Caco-2 (cell line): ENCODE data around the gene ONECUT1. TPM values are rescaled to one million over a fixed set of nuclear protein-coding genes. Genes with fewer than 3 reads are reported as not detected.

Source experiments
- BruUV-seq: library from RNA; stranded (reverse); fragments of 400-500 nt; replicated peaks from 2 replicates; lab custom pipeline; 2021; lab: Mats Ljungman, UMichigan
- CTCF ChIA-PET: fragments of 300-600 bp; sonication (Branson Sonifier 250); formaldehyde crosslinking; loops from one replicate; lab custom pipeline; 2022; ENCODE audit warnings: antibody characterized with exemption; lab: Charles Lee
- POLR2A ChIA-PET: fragments of 300-600 bp; sonication (Branson Sonifier 250); formaldehyde crosslinking; loops from one replicate; lab custom pipeline; 2022; ENCODE audit warnings: antibody characterized with exemption; lab: Charles Lee
- DNase-seq, 2 experiments: peaks; one replicate each; pipeline versions ENCODE4 v3.0.0 to v3.0.0-alpha.2; 2020 to 2022
- H3K27me3 ChIP-seq: replicated peaks from 2 replicates; pipeline ENCODE4 v1.6.0; 2011; ENCODE audit warnings: low read length; ENCODE audit not compliant: control insufficient read depth, insufficient read depth
- H3K36me3 ChIP-seq: 2 replicates; pipeline ENCODE4 v1.5.1; 2011; ENCODE audit warnings: low read length; ENCODE audit not compliant: control insufficient read depth, insufficient read depth
- H3K4me1 ChIP-seq: fragments of 250-450 bp; sonication (Bioruptor Pico); 2 replicates; pipeline ENCODE4 v1.5.1; 2020; ENCODE audit warnings: mild to moderate bottlenecking
- H3K4me3 ChIP-seq: 2 replicates; pipeline ENCODE4 v1.5.1; 2011; ENCODE audit warnings: low read depth, mild to moderate bottlenecking, control low read depth, low read length
- H3K9me3 ChIP-seq: fragments of 250-450 bp; sonication (Bioruptor Pico); 2 replicates; pipeline ENCODE4 v1.5.1; 2020; ENCODE audit warnings: mild to moderate bottlenecking, moderate library complexity
- H3K27ac Mint-ChIP-seq: one replicate; pipeline ENCODE4 v1.8.0; 2022; ENCODE audit warnings: mixed read lengths; ENCODE audit not compliant: unreplicated experiment
- H3K27me3 Mint-ChIP-seq: one replicate; pipeline ENCODE4 v1.8.0; 2022; ENCODE audit warnings: mixed read lengths; ENCODE audit not compliant: insufficient read depth, unreplicated experiment
- H3K36me3 Mint-ChIP-seq: one replicate; pipeline ENCODE4 v1.8.0; 2022; ENCODE audit warnings: mild to moderate bottlenecking, mixed read lengths; ENCODE audit not compliant: insufficient read depth, unreplicated experiment
- H3K4me1 Mint-ChIP-seq: one replicate; pipeline ENCODE4 v1.8.0; 2022; ENCODE audit warnings: low read depth, mixed read lengths; ENCODE audit not compliant: unreplicated experiment
- H3K4me3 Mint-ChIP-seq: one replicate; pipeline ENCODE4 v1.8.0; 2022; ENCODE audit warnings: mild to moderate bottlenecking, moderate library complexity, mixed read lengths; ENCODE audit not compliant: unreplicated experiment
- H3K9me3 Mint-ChIP-seq: one replicate; pipeline ENCODE4 v1.8.0; 2022; ENCODE audit warnings: mixed read lengths; ENCODE audit not compliant: unreplicated experiment
- intact Hi-C: fragments of 100-400 bp; cut with micrococcal nuclease; formaldehyde crosslinking; loops from one replicate; pipeline ENCODE4 v1.10.0; 2022; ENCODE audit not compliant: unreplicated experiment
- total RNA-seq: library from RNA; stranded (reverse); gene quantifications from 2 replicates; pipeline ENCODE4 v1.2.3, GENCODE V29; 2022
- TF ChIP-seq, protein P1 (sequence below), 2 experiments: fragments of 200-600 bp in 1 of 2; IDR thresholded peaks; 1 replicate in 1 of 2; 2 replicates in 1 of 2; pipeline versions ENCODE4 v1.5.1 to v1.8.0; 2011 to 2022; ENCODE audit warnings: antibody characterized with exemption in 1 of 2, control low read depth in 1 of 2, inconsistent platforms in 1 of 2, low read depth in 1 of 2, low read length in 1 of 2, mild to moderate bottlenecking in 1 of 2, moderate library complexity in 1 of 2; ENCODE audit not compliant: insufficient read depth in 1 of 2, severe bottlenecking in 1 of 2, unreplicated experiment in 1 of 2

ONECUT1 gene
- total RNA-seq, 1 experiment from 2014 or later: 0.68 TPM

DNA sequence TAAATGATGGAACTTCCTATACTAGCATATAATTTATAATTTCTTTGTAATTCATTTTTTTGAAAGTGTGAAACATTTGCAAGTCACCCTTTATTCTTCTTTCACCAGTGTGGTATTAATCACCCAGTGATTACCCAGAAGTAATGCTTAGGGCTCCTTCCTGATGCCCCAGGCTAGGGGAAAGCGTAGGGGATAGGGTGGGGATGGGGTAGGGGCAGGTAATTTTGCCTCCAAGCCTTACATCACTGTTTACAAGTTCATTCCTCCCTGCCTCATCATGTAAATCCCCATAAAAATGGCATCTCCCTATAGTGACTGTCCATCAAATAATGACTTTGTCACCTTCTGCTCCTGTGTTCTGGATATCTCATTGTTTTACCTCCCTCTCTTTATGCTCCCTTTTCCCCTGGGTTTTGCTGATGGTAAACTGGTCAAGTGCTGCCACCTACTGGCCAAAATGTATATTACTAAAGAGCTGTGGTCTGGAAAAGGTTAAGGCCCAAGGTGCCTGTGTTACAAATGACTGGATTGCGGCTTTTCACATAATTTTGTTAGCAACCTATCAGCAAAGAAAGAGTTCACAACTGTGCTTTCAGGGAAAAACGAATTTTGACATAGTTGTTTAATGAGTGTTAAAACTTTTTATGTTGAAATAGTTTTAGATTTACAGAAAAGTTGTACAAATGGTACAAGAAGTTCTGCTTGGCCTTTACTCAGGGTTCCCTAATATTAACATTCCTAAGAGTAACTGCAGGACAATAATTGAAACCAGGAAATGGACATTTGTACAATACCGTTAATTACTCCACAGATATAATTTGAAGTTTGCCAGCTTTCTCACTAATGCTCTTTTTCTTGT lies 54.7 kb downstream of the ONECUT1 start:
- no peaks in the 10 kb centered on the region for H3K36me3 Mint-ChIP-seq
- Histone ChIP-seq H3K4me3 (no peak overlapping the region), H3K4me1 (no peaks in the 10 kb centered on the region), H3K36me3 (no peaks in the 10 kb centered on the region), H3K27me3 (no peaks in the 10 kb centered on the region), H3K9me3 (no peaks in the 10 kb centered on the region)
- intact Hi-C loops: loop anchor here (1.0 to 5.0 kb wide), 5 partner anchors 57 to 479 kb away; partner anchors contain the start of gene MYO5A
- H3K4me1 Mint-ChIP-seq: peaks cover 4% of the 10 kb centered on the region
- ChIA-PET POLR2A (no interaction called here), CTCF (interaction anchor here (0.5 to 0.9 kb wide), 5 partner anchors 30 to 479 kb away, joined by 3 to 10 read pairs (median 6); partner anchors contain the start of gene MYO5C)
- H3K27ac Mint-ChIP-seq: no peak overlapping the region
- H3K4me3 Mint-ChIP-seq: no peak overlapping the region
- TF ChIP-seq, protein P1, sequence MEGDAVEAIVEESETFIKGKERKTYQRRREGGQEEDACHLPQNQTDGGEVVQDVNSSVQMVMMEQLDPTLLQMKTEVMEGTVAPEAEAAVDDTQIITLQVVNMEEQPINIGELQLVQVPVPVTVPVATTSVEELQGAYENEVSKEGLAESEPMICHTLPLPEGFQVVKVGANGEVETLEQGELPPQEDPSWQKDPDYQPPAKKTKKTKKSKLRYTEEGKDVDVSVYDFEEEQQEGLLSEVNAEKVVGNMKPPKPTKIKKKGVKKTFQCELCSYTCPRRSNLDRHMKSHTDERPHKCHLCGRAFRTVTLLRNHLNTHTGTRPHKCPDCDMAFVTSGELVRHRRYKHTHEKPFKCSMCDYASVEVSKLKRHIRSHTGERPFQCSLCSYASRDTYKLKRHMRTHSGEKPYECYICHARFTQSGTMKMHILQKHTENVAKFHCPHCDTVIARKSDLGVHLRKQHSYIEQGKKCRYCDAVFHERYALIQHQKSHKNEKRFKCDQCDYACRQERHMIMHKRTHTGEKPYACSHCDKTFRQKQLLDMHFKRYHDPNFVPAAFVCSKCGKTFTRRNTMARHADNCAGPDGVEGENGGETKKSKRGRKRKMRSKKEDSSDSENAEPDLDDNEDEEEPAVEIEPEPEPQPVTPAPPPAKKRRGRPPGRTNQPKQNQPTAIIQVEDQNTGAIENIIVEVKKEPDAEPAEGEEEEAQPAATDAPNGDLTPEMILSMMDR (IDR thresholded peaks at IDR 0.05; ENCODE audit: insufficient read depth in 1 of 2, low read depth in 1 of 2, low read length in 1 of 2, severe bottlenecking in 1 of 2, unreplicated experiment in 1 of 2): peak; percentile 47 to 84
- H3K27me3 Mint-ChIP-seq: peaks cover 14% of the 10 kb centered on the region
- peak; percentile 62 to 83 for DNase-seq
- H3K9me3 Mint-ChIP-seq: no peaks in the 10 kb centered on the region
- BruUV-seq: no TSS peak

GRCh38 chr15:52734329-52734728 lies 55.8 kb downstream of the ONECUT1 start:
- TF ChIP-seq, protein P1 (IDR thresholded peaks at IDR 0.05; ENCODE audit: insufficient read depth in 1 of 2, low read depth in 1 of 2, low read length in 1 of 2, severe bottlenecking in 1 of 2, unreplicated experiment in 1 of 2): no peak
- POLR2A ChIA-PET: no interaction called here
- no peak overlapping the region for H3K4me3 ChIP-seq
- Mint-ChIP-seq H3K4me3 (no peak overlapping the region), H3K36me3 (no peaks in the 10 kb centered on the region), H3K4me1 (no peaks in the 10 kb centered on the region), H3K27me3 (peaks cover 5% of the 10 kb centered on the region), H3K27ac (no peak overlapping the region), H3K9me3 (no peaks in the 10 kb centered on the region)
- intact Hi-C loops: loop anchor here (2.0 kb wide), 1 partner anchor 206 kb away; the partner anchor contains the start of gene MYO5A
- H3K4me1 ChIP-seq: no peaks in the 10 kb centered on the region
- H3K9me3 ChIP-seq: no peaks in the 10 kb centered on the region
- BruUV-seq: no TSS peak
- no peaks in the 10 kb centered on the region for H3K27me3 ChIP-seq
- CTCF ChIA-PET: no interaction called here
- no peak for DNase-seq
- H3K36me3 ChIP-seq: no peaks in the 10 kb centered on the region

- Mint-ChIP-seq H3K36me3 (no peaks in the 10 kb centered on the region), H3K27me3 (peaks cover 1% of the 10 kb centered on the region), H3K9me3 (no peaks in the 10 kb centered on the region), H3K27ac (no peak overlapping the region), H3K4me3 (no peak overlapping the region), H3K4me1 (no peaks in the 10 kb centered on the region)
- no peaks in the 10 kb centered on the region for H3K9me3 ChIP-seq
- no peak overlapping the region for H3K4me3 ChIP-seq
- BruUV-seq: no TSS peak
- TF ChIP-seq, protein P1 (IDR thresholded peaks at IDR 0.05; ENCODE audit: insufficient read depth in 1 of 2, low read depth in 1 of 2, low read length in 1 of 2, severe bottlenecking in 1 of 2, unreplicated experiment in 1 of 2): no peak
- intact Hi-C loops: loop anchor here (2.0 kb wide), 1 partner anchor 205 kb away; the partner anchor contains the start of gene MYO5A
- ChIA-PET CTCF (no interaction called here), POLR2A (no interaction called here)
- H3K4me1 ChIP-seq: no peaks in the 10 kb centered on the region
- no peak for DNase-seq
- no peaks in the 10 kb centered on the region for H3K36me3 ChIP-seq
- H3K27me3 ChIP-seq: no peaks in the 10 kb centered on the region
Observed at GRCh38 chr15:52733696-52734255, 56.4 kb downstream of the ONECUT1 start.
